ENCODE measurements around the gene MCF2L. TPM values are rescaled to one million over a fixed set of nuclear protein-coding genes. Genes with fewer than 3 reads are reported as not detected.
A peak's percentile ranks its signal among the peaks of the same experiment; 100 is the strongest.

The MCF2L gene
- total RNA-seq, 1 donor from 2014 or later: 115 TPM

DNA sequence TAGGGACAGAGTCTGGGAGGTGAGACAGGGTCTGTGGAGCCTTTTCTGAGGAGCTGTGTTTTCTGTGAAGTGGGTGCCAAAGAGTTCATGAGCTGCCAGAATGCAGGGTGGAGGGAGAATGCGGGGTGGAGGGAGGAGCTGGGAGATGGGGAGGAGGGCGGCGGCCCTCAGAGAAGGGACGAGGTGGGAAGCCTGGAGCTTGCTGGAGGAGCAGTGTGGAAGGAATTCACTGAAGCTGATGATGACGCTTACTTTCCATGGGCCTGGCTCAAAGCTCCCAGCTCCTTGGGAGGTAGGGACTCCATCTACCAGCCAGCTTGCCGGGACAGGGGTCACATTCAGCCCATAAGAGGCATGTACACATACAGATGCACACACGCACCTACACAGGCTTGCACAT is 62.5 kb downstream of the MCF2L start:
- DNase-seq (ENCODE audit: low spot score): no peak

- no peak for DNase-seq (ENCODE audit: low spot score)
Observed at GRCh38 chr13:113032291-113032690, 63.3 kb downstream of the MCF2L start.

DNA sequence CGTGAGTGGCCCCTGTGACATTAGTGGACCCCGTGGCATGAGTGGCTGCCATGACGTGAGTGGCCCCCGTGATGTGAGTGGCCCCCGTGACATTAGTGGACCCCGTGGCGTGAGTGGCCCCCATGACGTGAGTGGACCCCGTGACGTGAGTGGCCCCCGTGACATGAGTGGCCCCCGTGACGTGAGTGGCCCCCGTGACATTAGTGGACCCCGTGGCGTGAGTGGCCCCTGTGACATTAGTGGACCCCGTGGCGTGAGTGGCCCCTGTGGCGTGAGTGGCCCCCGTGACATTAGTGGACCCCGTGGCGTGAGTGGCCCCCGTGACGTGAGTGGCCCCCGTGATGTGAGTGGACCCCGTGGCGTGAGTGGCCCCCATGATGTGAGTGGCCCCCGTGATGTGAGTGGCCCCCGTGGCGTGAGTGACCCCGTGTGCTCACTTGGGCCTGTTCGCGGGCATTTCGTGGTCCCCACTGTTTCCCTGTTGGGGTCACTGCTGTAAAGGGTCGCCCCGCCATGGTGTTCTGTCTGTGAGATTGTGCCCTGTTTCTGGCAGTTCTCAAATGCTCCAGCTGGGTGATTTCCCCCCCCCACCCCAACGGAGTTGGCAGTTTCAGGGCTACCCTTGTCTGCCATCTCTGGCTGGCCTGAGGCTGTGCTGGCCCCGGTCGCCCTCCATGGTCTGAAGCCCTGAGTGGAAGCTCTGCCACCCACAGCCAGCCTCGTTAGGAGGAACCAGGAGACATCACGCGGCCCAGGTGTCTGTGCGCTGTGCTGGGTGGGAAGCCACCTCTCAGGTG is 64.2 kb downstream of the MCF2L start:
- DNase-seq (ENCODE audit: low spot score): no peak

- DNase-seq (ENCODE audit: low spot score): peak; percentile 65
Observed at GRCh38 chr13:113034451-113035212, 65.6 kb downstream of the MCF2L start.

- no peak for DNase-seq (ENCODE audit: low spot score)
Observed at GRCh38 chr13:113035213-113035800, 66.3 kb downstream of the MCF2L start.

GRCh38 chr13:113036401-113036800 is 67.4 kb downstream of the MCF2L start:
- no peak for DNase-seq (ENCODE audit: low spot score)

- DNase-seq (ENCODE audit: low spot score): no peak
Observed at GRCh38 chr13:113040031-113040430, 71.0 kb downstream of the MCF2L start.

- DNase-seq (ENCODE audit: low spot score): no peak
Observed at GRCh38 chr13:113040597-113041292, 71.7 kb downstream of the MCF2L start.

DNA sequence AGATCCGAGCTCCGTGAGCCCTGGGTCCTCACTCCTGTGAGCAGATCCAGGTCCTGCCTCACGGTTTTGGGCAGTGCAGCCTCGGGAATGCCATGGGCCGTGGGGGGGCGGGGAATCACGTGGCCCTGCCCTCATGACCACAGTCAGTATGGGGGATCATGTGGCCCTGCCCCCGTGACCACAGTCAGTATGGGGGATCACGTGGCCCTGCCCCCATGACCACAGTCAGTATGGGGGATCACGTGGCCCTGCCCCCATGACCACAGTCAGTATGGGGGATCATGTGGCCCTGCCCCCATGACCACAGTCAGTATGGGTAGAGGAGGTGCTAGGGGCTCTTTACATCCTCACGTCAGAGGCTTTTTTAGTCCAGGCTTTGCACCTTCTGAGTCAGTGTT is 72.3 kb downstream of the MCF2L start:
- DNase-seq (ENCODE audit: low spot score): no peak

DNA sequence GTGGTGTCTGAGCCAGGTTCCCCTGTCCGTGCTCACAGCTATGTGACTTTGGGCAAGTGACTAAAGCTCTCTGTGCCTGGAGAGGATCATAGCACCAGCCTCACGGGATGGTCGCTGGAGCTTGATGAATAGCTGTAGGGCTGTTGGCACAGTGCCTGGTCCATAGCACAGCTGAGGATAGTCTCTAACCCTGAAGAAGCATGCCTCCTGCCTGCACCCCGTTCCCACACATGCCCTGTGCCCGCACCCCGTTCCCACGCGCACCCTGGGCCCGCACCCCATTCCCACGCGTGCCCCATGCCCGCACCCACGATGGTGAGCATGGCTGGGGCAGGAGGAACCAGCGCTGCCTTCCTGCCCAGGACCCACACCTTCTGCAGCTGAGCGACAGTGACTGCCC is 72.9 kb downstream of the MCF2L start:
- no peak for DNase-seq (ENCODE audit: low spot score)

DNA sequence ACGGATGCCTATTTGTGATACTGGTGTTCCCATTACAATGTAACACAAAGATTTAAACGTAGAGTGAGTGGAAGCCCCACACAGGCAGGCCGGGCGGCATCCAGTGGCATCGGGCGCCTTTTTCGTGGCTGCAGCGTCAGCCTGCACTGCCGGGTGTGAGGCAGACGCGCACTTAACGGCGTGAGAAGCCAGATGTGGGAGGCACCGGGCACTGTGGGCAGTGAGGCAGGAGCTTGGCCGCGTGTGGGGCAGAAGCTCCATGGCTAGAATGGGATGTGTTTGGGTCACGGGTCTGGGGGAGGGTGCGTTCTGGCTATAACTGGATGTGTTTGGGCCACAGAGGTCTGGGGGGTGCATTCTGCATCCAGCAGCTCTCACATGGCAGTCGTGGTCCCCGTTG is 73.4 kb downstream of the MCF2L start:
- no peak for DNase-seq (ENCODE audit: low spot score)

GRCh38 chr13:113043001-113043630 is 74.1 kb downstream of the MCF2L start:
- DNase-seq (ENCODE audit: low spot score): no peak

- no peak for DNase-seq (ENCODE audit: low spot score)
Observed at GRCh38 chr13:113043931-113044330, 74.9 kb downstream of the MCF2L start.

DNA sequence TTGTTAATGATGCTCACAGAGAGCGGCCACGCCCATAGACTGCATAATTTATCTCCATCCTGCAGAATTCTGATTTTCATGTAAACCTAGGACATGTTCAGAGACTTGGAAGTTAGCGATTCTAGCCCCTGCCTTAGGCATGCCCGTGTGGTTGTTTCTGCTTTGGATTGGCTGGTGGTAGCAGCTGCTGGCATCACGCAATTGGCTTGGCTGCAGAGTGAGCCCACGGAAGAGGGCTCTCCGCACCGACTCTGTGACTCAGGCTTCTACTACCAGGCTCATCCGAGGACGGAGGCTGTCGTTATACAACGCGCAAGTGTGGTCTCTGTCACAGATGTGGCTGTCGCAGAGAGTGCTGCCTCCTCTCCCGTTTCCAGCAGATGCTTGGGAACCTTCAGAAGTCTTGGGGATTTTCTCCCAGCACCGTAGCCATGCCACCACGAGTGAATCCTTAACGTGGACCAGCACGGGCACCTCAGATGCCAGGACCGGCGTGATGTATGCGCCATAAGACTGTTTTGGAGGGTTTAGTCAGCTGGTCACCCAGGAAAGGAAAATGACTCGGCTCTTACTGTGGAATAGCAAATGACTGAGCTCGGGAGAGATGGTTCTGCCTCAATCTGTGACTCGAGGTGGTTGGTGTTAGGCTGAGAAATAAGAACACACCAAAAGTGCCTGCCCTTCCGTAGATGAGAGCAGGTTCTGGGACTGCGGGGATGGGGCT is 75.5 kb downstream of the MCF2L start:
- no peak for DNase-seq (ENCODE audit: low spot score)

GRCh38 chr13:113045251-113046127 is 76.5 kb downstream of the MCF2L start:
- DNase-seq (ENCODE audit: low spot score): no peak

GRCh38 chr13:113046128-113046882 is 77.3 kb downstream of the MCF2L start:
- DNase-seq (ENCODE audit: low spot score): no peak

GRCh38 chr13:113046883-113047244 is 77.8 kb downstream of the MCF2L start:
- DNase-seq (ENCODE audit: low spot score): no peak

GRCh38 chr13:113047587-113047986 is 78.6 kb downstream of the MCF2L start:
- no peak for DNase-seq (ENCODE audit: low spot score)

GRCh38 chr13:113048766-113049165 is 79.8 kb downstream of the MCF2L start:
- no peak for DNase-seq (ENCODE audit: low spot score)

All from ureter (tissue), 1 donor.